ENCODE results near the gene CCN2. TPM values are rescaled to one million over a fixed set of nuclear protein-coding genes. Genes with fewer than 3 reads are reported as not detected.

CCN2 gene, protein sequence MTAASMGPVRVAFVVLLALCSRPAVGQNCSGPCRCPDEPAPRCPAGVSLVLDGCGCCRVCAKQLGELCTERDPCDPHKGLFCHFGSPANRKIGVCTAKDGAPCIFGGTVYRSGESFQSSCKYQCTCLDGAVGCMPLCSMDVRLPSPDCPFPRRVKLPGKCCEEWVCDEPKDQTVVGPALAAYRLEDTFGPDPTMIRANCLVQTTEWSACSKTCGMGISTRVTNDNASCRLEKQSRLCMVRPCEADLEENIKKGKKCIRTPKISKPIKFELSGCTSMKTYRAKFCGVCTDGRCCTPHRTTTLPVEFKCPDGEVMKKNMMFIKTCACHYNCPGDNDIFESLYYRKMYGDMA
- total RNA-seq (2022; extraction: Qiagen RNA extraction), result 27.9 to 42.3 TPM (median 37.8 TPM) in 5 replicates

DNA sequence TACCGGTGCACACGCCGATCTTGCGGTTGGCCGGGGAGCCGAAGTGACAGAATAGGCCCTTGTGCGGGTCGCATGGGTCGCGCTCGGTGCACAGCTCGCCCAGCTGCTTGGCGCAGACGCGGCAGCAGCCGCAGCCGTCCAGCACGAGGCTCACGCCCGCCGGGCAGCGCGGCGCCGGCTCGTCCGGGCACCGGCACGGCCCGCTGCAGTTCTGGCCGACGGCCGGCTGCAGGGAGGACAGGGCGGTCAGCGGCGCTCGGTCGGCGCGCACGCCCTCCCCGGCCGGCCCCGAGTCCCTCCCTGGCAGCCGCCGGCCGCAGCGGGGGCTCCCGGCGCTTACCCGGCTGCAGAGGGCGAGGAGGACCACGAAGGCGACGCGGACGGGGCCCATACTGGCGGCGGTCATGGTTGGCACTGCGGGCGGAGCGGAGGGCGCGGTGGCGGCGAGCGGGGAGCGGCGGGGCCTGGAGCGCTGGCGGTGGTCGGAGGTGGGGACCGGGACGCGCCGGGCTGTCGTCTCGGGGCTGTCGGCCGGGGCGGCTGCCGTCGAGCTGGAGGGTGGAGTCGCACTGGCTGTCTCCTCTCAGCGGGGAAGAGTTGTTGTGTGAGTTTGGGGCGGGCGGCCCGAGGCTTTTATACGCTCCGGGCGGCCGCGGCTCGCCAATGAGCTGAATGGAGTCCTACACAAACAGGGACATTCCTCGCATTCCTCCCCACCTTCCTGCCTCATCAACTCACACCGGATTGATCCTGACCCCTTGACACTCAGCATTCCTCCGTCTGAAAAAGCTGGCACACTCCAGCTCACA is at the start of gene CCN2:
TSS of gene CCN2 (minus strand) at position 606 of the 809 bp plus-strand sequence. CDS start at position 406, 200 bp downstream.

Other genes with a start within 250 kb of the CCN2 start
- gene OR2A4, start 250.0 kb downstream of the CCN2 start, total RNA-seq (2022; extraction: Qiagen RNA extraction), result not detected in 5 replicates
- gene CTAGE9, start 240.4 kb downstream of the CCN2 start, total RNA-seq (2022; extraction: Qiagen RNA extraction), result not detected in 5 replicates
- 1.2 to 1.6 TPM (median 1.5 TPM) in 5 replicates for gene ENPP1, start 143.4 kb downstream of the CCN2 start, total RNA-seq (2022; extraction: Qiagen RNA extraction)

Data from A549 treated with CORT108297 at 1 μM for 4 hours (cell line).